Astrocyte of the spinal cord (primary cell): ENCODE measurements around the gene INPP5B.

Source experiments
- DNase-seq: peaks from one replicate; pipeline ENCODE4 v3.0.0; 2011; ENCODE audit warnings: low read depth, low spot score
- H3K4me3 ChIP-seq: 2 replicates; pipeline ENCODE4 v1.5.1; 2011; ENCODE audit warnings: low read depth, mild to moderate bottlenecking, low read length, moderate library complexity
- in situ Hi-C: cut with HindIII; loops from 2 replicates; pipeline ENCODE4 v1.10.0; 2017; ENCODE audit warnings: low sequenced_read_pairs
- TF ChIP-seq, protein P1 (sequence below): IDR thresholded peaks from 2 replicates; pipeline ENCODE4 v1.5.1; 2012; ENCODE audit warnings: low read depth, mild to moderate bottlenecking, low read length, inconsistent platforms

Gene INPP5B

DNA sequence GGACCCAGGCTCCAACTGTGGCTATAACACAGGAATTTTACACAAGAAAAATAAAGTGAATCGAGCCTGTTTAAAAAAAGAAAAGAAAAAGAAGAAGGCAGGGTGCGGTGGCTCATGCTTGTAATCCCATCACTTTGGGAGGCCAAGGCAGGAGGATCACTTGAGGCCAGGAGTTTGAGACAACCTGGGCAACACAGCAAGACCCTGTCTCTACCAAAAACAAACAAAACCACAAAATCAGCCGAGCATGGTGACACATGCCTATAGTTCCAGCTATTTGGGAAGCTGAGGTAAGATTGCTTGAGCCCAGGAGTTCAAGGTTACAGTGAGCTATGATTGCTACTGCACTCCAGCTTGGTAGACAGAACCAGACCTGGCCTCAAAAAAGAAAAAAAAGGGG is 105.2 kb downstream of the INPP5B start:
- no peak for DNase-seq
- H3K4me3 ChIP-seq = no peak overlapping the region
- in situ Hi-C loops = no loop called here
- TF ChIP-seq, protein P1, sequence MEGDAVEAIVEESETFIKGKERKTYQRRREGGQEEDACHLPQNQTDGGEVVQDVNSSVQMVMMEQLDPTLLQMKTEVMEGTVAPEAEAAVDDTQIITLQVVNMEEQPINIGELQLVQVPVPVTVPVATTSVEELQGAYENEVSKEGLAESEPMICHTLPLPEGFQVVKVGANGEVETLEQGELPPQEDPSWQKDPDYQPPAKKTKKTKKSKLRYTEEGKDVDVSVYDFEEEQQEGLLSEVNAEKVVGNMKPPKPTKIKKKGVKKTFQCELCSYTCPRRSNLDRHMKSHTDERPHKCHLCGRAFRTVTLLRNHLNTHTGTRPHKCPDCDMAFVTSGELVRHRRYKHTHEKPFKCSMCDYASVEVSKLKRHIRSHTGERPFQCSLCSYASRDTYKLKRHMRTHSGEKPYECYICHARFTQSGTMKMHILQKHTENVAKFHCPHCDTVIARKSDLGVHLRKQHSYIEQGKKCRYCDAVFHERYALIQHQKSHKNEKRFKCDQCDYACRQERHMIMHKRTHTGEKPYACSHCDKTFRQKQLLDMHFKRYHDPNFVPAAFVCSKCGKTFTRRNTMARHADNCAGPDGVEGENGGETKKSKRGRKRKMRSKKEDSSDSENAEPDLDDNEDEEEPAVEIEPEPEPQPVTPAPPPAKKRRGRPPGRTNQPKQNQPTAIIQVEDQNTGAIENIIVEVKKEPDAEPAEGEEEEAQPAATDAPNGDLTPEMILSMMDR = no peak

DNA sequence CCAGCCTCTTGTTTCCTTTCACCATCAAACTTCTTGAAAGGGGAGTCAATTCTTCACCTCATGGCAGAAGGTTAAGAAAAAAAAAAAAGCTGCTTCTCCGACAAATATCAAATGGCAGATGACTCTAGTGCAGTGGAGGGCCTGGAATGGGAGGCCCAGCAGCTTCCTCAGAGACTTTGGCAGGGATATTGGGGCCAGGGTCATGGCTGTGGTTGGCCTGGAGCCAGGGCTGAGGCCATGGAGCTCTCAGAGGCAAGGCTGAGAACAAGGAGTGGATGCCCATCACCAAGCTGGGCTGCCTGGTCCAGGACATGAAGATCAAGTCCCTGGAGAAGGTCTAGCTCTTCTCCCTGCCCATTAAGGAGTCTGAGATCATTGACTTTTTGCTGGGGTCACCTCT is 106.1 kb downstream of the INPP5B start:
- TF ChIP-seq, protein P1 = no peak
- in situ Hi-C loops = no loop called here
- no peak overlapping the region for H3K4me3 ChIP-seq
- DNase-seq = no peak

DNA sequence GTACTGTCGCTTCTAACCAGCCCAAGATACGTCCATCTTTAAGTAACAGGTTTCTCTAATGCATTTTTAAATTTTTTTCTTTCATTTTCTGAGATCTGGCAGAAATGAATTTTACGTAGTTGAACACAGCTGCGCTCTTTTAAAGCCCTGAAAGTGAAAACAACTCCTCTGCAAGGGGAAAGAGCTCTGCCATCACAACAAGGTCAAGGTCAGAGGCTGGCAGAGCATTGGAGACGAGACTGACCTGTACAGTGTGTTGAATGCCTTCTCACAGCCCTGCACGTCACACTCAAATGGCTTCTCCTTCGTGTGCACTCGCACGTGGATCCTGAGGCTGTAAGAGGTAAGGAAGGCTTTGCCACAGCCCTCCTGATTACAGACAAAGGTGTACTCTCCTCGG is 107.2 kb downstream of the INPP5B start:
- in situ Hi-C loops = no loop called here
- no peak overlapping the region for H3K4me3 ChIP-seq
- DNase-seq = no peak
- TF ChIP-seq, protein P1 = no peak

DNA sequence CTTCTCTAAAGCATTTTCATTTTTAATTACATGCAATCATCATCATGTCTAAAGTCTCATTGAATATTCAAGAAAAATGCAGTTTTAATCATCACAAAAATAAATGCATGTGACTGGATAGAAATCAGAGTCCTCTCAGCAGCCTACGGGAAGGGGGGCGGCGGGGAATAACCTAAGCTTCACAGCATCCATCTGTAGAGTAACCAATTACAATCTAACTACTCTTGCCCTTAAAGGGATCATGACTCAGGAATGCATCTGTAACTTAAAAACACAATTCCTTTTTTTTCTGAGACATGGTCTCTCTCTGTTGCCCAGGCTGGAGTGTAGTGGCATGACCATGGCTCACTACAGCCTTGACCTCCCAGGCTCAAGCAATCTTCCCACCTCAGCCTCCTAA is 110.1 kb downstream of the INPP5B start:
- in situ Hi-C loops = no loop called here
- TF ChIP-seq, protein P1 = no peak
- DNase-seq = no peak
- no peak overlapping the region for H3K4me3 ChIP-seq

DNA sequence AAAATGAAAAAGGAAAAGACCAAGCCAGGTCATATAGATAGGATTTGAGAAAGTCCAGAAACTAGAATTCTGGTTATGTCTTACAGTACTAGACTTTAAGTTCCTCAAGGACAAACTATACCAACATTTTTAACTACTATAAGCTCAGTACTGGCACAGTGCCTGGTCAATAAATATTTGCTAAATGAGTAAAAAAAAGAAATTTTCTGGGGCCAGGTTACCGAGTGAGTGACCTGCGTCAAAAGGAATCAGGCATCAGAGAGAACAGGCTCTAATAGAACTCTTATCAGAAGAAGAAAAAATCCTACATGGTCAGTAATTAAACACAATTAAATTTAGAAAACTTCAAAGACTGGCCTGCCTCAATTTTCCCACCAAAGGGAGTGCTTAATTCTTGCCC is 115.0 kb downstream of the INPP5B start:
- H3K4me3 ChIP-seq = no peak overlapping the region
- TF ChIP-seq, protein P1 = no peak
- DNase-seq = no peak
- in situ Hi-C loops = no loop called here

DNA sequence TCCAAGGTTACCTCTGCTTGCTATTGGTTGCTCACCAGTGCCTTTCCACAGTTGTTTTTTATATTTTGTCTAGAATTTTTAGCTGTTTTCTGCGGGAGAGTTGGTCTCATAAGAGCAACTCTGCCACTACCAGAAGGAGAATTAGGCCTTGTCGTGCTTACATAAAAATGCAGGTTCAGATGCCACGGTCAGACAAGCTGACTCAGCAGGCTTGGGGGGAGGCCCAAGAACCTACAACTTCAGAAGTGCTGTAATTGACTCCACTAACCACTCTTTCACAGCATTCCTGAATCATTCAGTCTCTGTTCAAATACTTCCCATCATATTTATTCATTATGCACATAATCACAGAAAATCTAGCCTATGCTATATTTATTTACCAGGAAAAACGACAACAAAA is 115.7 kb downstream of the INPP5B start:
- in situ Hi-C loops = no loop called here
- no peak overlapping the region for H3K4me3 ChIP-seq
- no peak for DNase-seq
- TF ChIP-seq, protein P1 = no peak
